ENCODE results near the gene INPP5D.

Gene INPP5D

DNA sequence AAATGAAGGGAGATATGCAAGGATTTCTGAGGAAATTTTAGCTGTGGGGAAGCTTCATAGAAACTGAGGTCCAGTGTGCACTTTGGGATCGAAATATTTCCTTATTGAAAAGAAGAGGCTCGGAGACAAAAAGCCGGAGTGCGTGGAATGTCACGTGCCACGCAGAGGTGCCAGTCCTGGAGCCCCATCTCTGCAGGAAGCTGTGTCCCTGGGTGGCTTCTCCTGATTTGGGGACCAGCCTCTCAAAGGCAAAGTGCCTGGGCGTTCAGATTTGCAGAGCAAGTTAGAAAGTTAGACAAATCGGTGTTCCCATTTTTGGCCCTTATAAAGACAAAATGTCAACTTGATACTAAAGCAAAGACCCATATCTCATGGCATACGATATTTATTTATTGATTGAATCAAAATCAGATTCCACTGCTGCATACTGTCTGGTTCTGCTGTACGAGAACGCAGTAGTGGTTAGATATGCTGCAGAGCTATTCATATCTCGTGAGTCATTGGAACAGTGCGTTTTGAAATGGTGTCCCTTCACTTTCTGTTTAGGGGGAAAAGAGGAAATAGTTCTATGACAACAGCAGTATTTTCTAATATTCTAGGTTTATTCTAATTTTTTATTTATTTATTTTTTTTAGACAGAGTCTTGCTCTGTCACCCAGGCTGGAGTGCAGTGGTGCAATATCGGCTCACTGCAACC is 182.2 kb downstream of the INPP5D start:
- no peak for TF ChIP-seq TCF4 (CRISPR knock-in tag; IDR thresholded peaks at IDR 0.05; ENCODE audit: borderline replicate concordance)
- no peak for TF ChIP-seq ZNF70 (CRISPR knock-in tag; IDR thresholded peaks at IDR 0.05)
- TF ChIP-seq, protein P1, sequence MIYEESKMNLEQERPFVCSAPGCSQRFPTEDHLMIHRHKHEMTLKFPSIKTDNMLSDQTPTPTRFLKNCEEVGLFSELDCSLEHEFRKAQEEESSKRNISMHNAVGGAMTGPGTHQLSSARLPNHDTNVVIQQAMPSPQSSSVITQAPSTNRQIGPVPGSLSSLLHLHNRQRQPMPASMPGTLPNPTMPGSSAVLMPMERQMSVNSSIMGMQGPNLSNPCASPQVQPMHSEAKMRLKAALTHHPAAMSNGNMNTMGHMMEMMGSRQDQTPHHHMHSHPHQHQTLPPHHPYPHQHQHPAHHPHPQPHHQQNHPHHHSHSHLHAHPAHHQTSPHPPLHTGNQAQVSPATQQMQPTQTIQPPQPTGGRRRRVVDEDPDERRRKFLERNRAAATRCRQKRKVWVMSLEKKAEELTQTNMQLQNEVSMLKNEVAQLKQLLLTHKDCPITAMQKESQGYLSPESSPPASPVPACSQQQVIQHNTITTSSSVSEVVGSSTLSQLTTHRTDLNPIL (CRISPR knock-in tag; IDR thresholded peaks at IDR 0.05; ENCODE audit: low read depth): no peak
- no peak for TF ChIP-seq TOX (CRISPR knock-in tag; IDR thresholded peaks at IDR 0.05; ENCODE audit: borderline replicate concordance)
- TF ChIP-seq CSDC2 (CRISPR knock-in tag; IDR thresholded peaks at IDR 0.05): no peak
- TF ChIP-seq ZNF8 (CRISPR knock-in tag; IDR thresholded peaks at IDR 0.05): no peak
- TF ChIP-seq, protein P2, sequence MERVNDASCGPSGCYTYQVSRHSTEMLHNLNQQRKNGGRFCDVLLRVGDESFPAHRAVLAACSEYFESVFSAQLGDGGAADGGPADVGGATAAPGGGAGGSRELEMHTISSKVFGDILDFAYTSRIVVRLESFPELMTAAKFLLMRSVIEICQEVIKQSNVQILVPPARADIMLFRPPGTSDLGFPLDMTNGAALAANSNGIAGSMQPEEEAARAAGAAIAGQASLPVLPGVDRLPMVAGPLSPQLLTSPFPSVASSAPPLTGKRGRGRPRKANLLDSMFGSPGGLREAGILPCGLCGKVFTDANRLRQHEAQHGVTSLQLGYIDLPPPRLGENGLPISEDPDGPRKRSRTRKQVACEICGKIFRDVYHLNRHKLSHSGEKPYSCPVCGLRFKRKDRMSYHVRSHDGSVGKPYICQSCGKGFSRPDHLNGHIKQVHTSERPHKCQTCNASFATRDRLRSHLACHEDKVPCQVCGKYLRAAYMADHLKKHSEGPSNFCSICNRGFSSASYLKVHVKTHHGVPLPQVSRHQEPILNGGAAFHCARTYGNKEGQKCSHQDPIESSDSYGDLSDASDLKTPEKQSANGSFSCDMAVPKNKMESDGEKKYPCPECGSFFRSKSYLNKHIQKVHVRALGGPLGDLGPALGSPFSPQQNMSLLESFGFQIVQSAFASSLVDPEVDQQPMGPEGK (CRISPR knock-in tag; IDR thresholded peaks at IDR 0.05; ENCODE audit: borderline replicate concordance): no peak
- no peak for TF ChIP-seq PPARA (CRISPR knock-in tag; IDR thresholded peaks at IDR 0.05; ENCODE audit: borderline replicate concordance)
- TF ChIP-seq ARNTL (CRISPR knock-in tag; IDR thresholded peaks at IDR 0.05; ENCODE audit: borderline replicate concordance, low read depth): no peak
- TF ChIP-seq RARB (CRISPR knock-in tag; IDR thresholded peaks at IDR 0.05): no peak
- no peak for TF ChIP-seq ESRRG (CRISPR knock-in tag; IDR thresholded peaks at IDR 0.05)
- TF ChIP-seq GLIS3 (CRISPR knock-in tag; IDR thresholded peaks at IDR 0.05): no peak
- TF ChIP-seq, protein P3, sequence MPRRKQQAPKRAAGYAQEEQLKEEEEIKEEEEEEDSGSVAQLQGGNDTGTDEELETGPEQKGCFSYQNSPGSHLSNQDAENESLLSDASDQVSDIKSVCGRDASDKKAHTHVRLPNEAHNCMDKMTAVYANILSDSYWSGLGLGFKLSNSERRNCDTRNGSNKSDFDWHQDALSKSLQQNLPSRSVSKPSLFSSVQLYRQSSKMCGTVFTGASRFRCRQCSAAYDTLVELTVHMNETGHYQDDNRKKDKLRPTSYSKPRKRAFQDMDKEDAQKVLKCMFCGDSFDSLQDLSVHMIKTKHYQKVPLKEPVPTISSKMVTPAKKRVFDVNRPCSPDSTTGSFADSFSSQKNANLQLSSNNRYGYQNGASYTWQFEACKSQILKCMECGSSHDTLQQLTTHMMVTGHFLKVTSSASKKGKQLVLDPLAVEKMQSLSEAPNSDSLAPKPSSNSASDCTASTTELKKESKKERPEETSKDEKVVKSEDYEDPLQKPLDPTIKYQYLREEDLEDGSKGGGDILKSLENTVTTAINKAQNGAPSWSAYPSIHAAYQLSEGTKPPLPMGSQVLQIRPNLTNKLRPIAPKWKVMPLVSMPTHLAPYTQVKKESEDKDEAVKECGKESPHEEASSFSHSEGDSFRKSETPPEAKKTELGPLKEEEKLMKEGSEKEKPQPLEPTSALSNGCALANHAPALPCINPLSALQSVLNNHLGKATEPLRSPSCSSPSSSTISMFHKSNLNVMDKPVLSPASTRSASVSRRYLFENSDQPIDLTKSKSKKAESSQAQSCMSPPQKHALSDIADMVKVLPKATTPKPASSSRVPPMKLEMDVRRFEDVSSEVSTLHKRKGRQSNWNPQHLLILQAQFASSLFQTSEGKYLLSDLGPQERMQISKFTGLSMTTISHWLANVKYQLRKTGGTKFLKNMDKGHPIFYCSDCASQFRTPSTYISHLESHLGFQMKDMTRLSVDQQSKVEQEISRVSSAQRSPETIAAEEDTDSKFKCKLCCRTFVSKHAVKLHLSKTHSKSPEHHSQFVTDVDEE (CRISPR knock-in tag; IDR thresholded peaks at IDR 0.05): no peak
- no peak for TF ChIP-seq OSR1 (CRISPR knock-in tag; IDR thresholded peaks at IDR 0.05)
- no peak for TF ChIP-seq ISL1 (CRISPR knock-in tag; IDR thresholded peaks at IDR 0.05)
- peak; percentile 72 for ATAC-seq

DNA sequence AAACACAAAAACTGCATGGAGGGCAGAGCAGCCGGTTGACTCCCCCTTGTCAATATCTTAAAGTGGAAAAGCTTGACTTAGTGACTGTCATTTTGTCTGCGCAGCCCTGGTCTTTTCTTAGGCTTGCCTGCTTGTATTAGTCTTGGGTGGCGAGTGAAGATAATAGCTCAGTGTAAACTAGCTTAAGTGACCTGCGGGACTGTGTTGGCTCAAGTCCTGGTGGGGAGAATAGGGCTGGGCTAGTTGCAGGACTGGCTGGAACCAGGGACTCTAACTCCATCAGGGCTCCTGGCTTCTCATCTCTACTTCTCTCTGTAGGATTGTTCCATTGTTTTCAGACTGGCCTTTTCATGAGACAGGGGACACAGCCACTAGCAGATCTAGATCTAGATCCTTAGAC is 183.2 kb downstream of the INPP5D start:
- ATAC-seq: no peak
- TF ChIP-seq ZC3H10 (CRISPR knock-in tag; IDR thresholded peaks at IDR 0.05) (no peak), RARB (CRISPR knock-in tag; IDR thresholded peaks at IDR 0.05) (no peak), SNAI2 (CRISPR knock-in tag; IDR thresholded peaks at IDR 0.05) (no peak), GLIS3 (CRISPR knock-in tag; IDR thresholded peaks at IDR 0.05) (no peak), ZFP3 (CRISPR knock-in tag; IDR thresholded peaks at IDR 0.05) (no peak), TOX (CRISPR knock-in tag; IDR thresholded peaks at IDR 0.05; ENCODE audit: borderline replicate concordance) (no peak), ISL1 (CRISPR knock-in tag; IDR thresholded peaks at IDR 0.05) (no peak), CSDC2 (CRISPR knock-in tag; IDR thresholded peaks at IDR 0.05) (no peak), ESRRG (CRISPR knock-in tag; IDR thresholded peaks at IDR 0.05) (no peak)
- TF ChIP-seq, protein P4, sequence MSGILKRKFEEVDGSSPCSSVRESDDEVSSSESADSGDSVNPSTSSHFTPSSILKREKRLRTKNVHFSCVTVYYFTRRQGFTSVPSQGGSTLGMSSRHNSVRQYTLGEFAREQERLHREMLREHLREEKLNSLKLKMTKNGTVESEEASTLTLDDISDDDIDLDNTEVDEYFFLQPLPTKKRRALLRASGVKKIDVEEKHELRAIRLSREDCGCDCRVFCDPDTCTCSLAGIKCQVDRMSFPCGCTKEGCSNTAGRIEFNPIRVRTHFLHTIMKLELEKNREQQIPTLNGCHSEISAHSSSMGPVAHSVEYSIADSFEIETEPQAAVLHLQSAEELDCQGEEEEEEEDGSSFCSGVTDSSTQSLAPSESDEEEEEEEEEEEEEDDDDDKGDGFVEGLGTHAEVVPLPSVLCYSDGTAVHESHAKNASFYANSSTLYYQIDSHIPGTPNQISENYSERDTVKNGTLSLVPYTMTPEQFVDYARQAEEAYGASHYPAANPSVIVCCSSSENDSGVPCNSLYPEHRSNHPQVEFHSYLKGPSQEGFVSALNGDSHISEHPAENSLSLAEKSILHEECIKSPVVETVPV (CRISPR knock-in tag; IDR thresholded peaks at IDR 0.05): no peak
- TF ChIP-seq, protein P5, sequence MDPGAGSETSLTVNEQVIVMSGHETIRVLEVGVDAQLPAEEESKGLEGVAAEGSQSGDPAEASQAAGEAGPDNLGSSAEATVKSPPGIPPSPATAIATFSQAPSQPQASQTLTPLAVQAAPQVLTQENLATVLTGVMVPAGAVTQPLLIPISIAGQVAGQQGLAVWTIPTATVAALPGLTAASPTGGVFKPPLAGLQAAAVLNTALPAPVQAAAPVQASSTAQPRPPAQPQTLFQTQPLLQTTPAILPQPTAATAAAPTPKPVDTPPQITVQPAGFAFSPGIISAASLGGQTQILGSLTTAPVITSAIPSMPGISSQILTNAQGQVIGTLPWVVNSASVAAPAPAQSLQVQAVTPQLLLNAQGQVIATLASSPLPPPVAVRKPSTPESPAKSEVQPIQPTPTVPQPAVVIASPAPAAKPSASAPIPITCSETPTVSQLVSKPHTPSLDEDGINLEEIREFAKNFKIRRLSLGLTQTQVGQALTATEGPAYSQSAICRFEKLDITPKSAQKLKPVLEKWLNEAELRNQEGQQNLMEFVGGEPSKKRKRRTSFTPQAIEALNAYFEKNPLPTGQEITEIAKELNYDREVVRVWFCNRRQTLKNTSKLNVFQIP (CRISPR knock-in tag; IDR thresholded peaks at IDR 0.05; ENCODE audit: borderline replicate concordance, low read depth): no peak

DNA sequence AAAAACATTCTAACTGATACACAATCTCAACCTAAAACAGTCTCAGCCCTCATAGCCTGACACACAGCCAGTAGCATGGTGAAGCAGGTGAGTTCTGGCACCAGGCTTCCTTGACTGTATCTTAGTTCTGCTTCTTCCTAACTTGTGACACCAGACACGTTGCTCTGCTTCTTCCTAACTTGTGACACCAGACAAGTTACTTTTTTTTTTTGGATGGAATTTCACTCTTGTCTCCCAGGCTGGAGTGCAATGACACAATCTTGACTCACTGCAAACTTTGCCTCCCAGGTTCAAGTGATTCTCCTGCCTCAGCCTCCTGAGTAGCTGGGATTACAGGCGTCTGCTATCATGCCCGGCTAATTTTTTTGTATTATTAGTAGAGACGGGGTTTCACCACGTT is 184.7 kb downstream of the INPP5D start:
- ATAC-seq: peak; percentile 14; the same call in 2 of the 3 replicates
- TF ChIP-seq ZNF70 (CRISPR knock-in tag; IDR thresholded peaks at IDR 0.05): no peak
- TF ChIP-seq, protein P2 (CRISPR knock-in tag; IDR thresholded peaks at IDR 0.05; ENCODE audit: borderline replicate concordance): no peak
- TF ChIP-seq OSR1 (CRISPR knock-in tag; IDR thresholded peaks at IDR 0.05): no peak
- TF ChIP-seq, protein P3 (CRISPR knock-in tag; IDR thresholded peaks at IDR 0.05): no peak
- TF ChIP-seq, protein P1 (CRISPR knock-in tag; IDR thresholded peaks at IDR 0.05; ENCODE audit: low read depth): no peak
- TF ChIP-seq ISL1 (CRISPR knock-in tag; IDR thresholded peaks at IDR 0.05): no peak
- TF ChIP-seq GLIS3 (CRISPR knock-in tag; IDR thresholded peaks at IDR 0.05): no peak
- TF ChIP-seq TCF4 (CRISPR knock-in tag; IDR thresholded peaks at IDR 0.05; ENCODE audit: borderline replicate concordance): no peak
- no peak for TF ChIP-seq CSDC2 (CRISPR knock-in tag; IDR thresholded peaks at IDR 0.05)
- TF ChIP-seq ZC3H10 (CRISPR knock-in tag; IDR thresholded peaks at IDR 0.05): no peak
- no peak for TF ChIP-seq ZNF8 (CRISPR knock-in tag; IDR thresholded peaks at IDR 0.05)

Measured in SK-N-SH treated with all-trans-retinoic acid at 6 μM for 48 hours (cell line).